Activated naive CD8-positive, alpha-beta T cell treated with anti-CD3 and anti-CD28 coated beads for 36 hours (primary cell): ENCODE results near the gene POLR2E. TPM values are rescaled to one million over a fixed set of nuclear protein-coding genes. Genes with fewer than 3 reads are reported as not detected.

Experiments used
- DNase-seq: peaks from one replicate; pipeline ENCODE4 v3.0.0; 2021
- H3K27ac Mint-ChIP-seq: one replicate; pipeline ENCODE4 v1.8.0; 2022; ENCODE audit warnings: mild to moderate bottlenecking, moderate library complexity, mixed read lengths
- H3K27me3 Mint-ChIP-seq: one replicate; pipeline ENCODE4 v1.8.0; 2022; ENCODE audit warnings: mild to moderate bottlenecking, mixed read lengths
- H3K36me3 Mint-ChIP-seq: one replicate; pipeline ENCODE4 v1.8.0; 2021; ENCODE audit warnings: mild to moderate bottlenecking, mixed read lengths
- H3K4me1 Mint-ChIP-seq: one replicate; pipeline ENCODE4 v1.8.0; 2021; ENCODE audit warnings: mixed read lengths
- H3K4me3 Mint-ChIP-seq: one replicate; pipeline ENCODE4 v1.8.0; 2022; ENCODE audit warnings: mild to moderate bottlenecking, moderate library complexity, mixed read lengths
- H3K9me3 Mint-ChIP-seq: one replicate; pipeline ENCODE4 v1.8.0; 2022; ENCODE audit warnings: mixed read lengths
- total RNA-seq, 2 experiments: library from RNA; stranded (reverse); gene quantifications; one replicate each; pipeline ENCODE4 v1.2.3, GENCODE V29; 2021

POLR2E gene
- total RNA-seq, 2 experiments from 2014 or later = 290 to 291 TPM

DNA sequence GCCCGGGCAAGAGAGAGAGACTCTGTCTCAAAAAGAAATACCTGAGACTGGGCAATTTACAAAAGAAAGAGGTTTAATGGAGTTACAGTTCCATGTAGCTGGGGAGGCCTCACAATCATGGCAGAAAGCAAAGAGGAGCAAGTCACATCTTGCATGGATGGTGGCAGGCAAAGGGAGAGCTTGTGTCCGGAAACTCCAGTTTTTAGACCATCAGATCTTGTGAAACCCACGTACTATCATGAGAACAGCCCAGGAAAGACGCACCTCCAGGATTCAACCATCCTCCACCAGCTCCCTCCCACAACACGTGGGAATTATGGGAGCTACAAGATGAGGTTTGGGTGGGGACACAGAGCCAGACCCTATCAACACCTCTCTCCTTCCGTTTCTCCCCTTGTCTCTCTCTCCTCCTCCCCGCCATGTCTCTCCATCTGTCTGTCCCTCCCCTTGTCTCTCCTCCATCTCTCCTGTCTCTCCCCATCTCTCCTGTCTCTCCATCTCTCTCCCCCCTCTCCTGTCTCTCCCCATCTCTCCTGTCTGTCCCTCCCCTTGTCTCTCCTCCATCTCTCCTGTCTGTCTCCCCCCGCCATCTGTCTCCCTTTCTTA is 10.0 kb downstream of the POLR2E start:
- H3K27me3 Mint-ChIP-seq = peaks cover 4% of the 10 kb centered on the region
- no peak overlapping the region for H3K4me3 Mint-ChIP-seq
- peaks cover 38% of the 10 kb centered on the region for H3K4me1 Mint-ChIP-seq
- H3K9me3 Mint-ChIP-seq = no peaks in the 10 kb centered on the region
- peak overlapping the region; percentile 77 for H3K27ac Mint-ChIP-seq
- DNase-seq = no peak
- peaks cover 48% of the 10 kb centered on the region for H3K36me3 Mint-ChIP-seq

DNA sequence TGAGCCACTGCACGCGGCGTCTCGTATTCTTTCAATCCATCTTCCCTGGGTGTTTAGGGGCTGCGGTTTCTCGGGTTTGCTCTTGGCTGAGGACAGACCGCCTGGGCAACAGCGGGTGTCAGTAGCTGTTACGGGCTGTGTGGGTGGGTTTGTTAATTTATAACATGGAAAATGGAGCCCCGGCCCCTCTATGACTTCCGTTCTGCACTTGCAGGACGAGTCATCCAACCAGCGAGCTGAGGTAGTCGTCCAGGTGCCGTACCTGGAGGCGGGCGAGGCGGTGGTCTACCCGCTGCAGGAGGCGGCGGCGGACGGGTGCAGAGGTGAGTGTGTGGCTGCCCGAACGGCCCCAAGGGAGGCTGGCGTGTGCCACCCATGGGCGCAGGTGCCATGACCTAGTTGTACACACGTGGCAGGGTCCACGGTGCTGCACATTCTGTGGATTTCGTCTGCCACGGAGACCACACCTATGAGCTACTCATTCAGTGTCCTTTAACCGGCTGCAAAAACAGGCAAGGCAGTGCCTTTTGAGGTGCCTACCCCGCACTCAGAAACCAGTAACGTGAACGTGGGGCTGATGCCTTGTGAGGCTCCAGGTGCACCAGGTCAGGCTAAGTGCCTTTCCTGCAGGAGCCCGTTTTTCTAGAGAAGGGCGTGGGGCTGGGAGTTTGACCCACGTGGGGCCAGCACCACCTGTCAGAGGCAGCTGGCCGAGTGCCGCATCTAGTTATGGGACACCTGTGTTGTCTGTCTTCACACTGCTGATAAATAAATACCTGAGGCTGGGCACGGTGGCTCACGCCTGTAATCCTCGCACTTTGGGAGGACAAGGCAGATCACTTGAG is 10.9 kb downstream of the POLR2E start:
- Mint-ChIP-seq H3K36me3 (peaks cover 53% of the 10 kb centered on the region), H3K4me3 (no peak overlapping the region), H3K4me1 (peaks cover 40% of the 10 kb centered on the region), H3K9me3 (no peaks in the 10 kb centered on the region), H3K27ac (peak overlapping the region; percentile 77), H3K27me3 (peaks cover 4% of the 10 kb centered on the region)
- DNase-seq = peak; percentile 54

- Mint-ChIP-seq H3K4me3 (no peak overlapping the region), H3K27me3 (peaks cover 4% of the 10 kb centered on the region), H3K4me1 (peaks cover 34% of the 10 kb centered on the region), H3K27ac (no peak overlapping the region), H3K36me3 (peaks cover 48% of the 10 kb centered on the region), H3K9me3 (no peaks in the 10 kb centered on the region)
- DNase-seq = no peak
Observed at GRCh38 chr19:1082928-1083816, 12.0 kb downstream of the POLR2E start.

DNA sequence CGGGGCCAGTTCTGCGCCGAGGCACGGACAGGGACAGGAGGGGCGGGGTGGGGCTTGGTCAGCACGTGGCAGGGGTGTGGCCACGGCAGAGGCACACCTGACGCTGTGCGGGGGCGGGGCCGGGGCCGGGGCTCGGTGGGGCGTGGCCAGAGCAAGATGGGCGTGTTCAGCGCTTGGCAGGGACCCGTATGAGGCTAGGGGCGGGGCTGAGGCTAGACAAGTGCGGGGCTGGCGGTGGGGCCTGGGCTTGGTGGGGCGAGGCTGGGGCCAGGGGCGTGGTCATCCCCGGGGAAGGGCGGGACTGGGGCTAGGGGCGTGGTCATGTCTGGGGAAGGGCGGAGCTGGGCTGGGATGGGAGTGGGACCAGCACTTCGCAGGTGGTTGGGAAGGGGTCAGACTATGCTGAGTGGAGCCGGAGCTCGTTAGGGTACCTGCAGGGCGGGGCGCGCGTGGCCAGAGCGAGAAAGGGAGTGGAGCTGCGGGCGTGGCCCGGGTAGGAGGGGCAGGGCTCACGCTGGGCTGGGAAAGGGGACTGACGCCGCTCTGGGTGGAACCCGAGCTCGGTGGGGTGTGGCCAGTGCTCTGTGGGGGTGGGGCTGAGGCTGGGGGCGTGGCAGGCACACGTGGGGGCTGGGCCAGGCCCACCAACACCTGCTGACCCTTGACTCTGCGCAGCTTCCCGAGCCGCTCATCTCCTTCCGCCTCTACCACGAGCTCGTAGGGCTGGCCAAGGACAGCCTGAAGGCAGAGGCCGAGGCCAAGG is 12.8 kb downstream of the POLR2E start:
- Mint-ChIP-seq H3K27ac (peak overlapping the region; percentile 21), H3K27me3 (peaks cover 4% of the 10 kb centered on the region), H3K36me3 (peaks cover 52% of the 10 kb centered on the region), H3K4me1 (peaks cover 33% of the 10 kb centered on the region), H3K9me3 (no peaks in the 10 kb centered on the region), H3K4me3 (no peak overlapping the region)
- DNase-seq = peak; percentile 86

DNA sequence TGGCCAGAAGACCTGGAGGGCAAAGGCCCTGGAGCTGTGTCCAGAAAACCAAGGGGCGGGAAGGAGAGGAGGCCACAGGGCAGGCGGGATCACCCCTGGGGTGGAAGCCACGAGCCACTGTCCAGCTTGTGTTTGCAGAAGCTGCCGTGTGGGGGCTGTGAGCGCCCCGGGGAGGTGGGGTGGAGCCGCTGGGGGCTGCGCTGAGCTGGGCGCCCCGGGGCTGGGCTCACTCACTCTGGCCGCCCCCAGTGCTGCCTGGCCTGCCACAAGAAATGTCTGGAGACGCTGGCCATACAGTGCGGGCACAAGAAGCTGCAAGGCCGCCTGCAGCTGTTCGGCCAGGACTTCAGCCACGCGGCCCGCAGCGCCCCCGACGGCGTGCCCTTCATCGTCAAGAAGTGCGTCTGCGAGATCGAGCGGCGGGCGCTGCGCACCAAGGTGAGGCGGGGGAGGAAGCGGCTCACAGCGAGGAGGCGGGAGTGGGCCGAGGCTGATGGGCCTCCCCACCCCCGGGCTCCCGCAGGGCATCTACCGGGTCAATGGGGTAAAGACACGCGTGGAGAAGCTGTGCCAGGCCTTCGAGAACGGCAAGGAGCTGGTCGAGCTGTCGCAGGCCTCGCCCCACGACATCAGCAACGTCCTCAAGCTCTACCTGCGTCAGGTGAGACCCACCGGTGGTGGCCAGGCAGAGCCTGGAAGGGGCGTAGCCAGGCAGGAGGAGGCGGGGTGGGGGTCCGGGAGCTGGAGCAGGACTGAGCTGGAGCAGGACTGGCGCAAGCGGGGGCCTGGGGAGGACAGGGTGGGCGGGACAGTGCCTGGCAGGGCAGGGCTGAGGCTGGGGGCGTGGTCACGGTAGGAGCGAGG is 13.6 kb downstream of the POLR2E start:
- H3K4me3 Mint-ChIP-seq = peak overlapping the region; percentile 14
- no peak overlapping the region for H3K27ac Mint-ChIP-seq
- H3K27me3 Mint-ChIP-seq = peaks cover 4% of the 10 kb centered on the region
- H3K9me3 Mint-ChIP-seq = no peaks in the 10 kb centered on the region
- DNase-seq = no peak
- peaks cover 57% of the 10 kb centered on the region for H3K36me3 Mint-ChIP-seq
- H3K4me1 Mint-ChIP-seq = peaks cover 38% of the 10 kb centered on the region

DNA sequence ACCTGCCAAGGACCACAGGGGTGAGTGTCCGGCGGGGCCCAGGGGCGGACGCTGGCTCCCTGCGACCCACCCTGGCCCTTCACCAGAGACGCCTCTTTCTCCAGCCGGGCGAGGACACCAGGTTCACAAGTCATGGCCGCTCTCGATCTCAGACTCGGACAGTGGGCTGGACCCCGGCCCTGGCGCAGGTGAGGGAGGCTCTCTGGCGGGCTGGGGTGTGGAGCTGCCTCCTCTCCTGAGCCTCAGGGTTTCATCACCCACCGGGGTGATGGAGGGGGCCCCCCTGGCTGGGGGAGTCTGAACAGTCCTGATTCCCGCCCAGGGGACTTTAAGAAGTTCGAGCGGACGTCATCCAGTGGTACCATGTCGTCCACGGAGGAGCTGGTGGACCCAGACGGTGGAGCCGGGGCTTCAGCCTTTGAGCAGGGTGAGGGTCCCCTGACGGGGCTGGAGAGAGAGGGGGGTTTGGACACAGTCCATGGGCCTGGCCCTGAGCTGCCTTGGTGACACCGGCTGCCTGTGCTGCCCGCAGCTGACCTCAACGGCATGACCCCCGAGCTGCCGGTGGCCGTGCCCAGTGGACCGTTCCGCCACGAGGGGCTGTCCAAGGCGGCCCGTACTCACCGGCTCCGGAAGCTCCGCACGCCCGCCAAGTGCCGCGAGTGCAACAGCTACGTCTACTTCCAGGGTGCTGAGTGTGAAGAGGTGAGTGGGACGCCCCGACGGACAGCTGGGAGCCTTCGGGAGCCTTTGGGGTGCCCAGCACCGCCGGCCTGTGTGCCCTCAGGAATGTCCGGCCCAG is 14.6 kb downstream of the POLR2E start:
- no peak for DNase-seq
- Mint-ChIP-seq H3K4me1 (peaks cover 45% of the 10 kb centered on the region), H3K36me3 (peaks cover 62% of the 10 kb centered on the region), H3K4me3 (peak overlapping the region; percentile 14), H3K9me3 (no peaks in the 10 kb centered on the region), H3K27ac (peak overlapping the region; percentile 25), H3K27me3 (peaks cover 4% of the 10 kb centered on the region)

- H3K4me1 Mint-ChIP-seq = peaks cover 41% of the 10 kb centered on the region
- peak overlapping the region; percentile 68 for H3K27ac Mint-ChIP-seq
- H3K4me3 Mint-ChIP-seq = peak overlapping the region; percentile 34
- peak; percentile 87 for DNase-seq
- no peaks in the 10 kb centered on the region for H3K27me3 Mint-ChIP-seq
- H3K36me3 Mint-ChIP-seq = peaks cover 57% of the 10 kb centered on the region
- no peaks in the 10 kb centered on the region for H3K9me3 Mint-ChIP-seq
Observed at GRCh38 chr19:1079566-1080111, 15.5 kb downstream of the POLR2E start.

- Mint-ChIP-seq H3K27ac (peak overlapping the region; percentile 86), H3K27me3 (no peaks in the 10 kb centered on the region), H3K4me1 (peaks cover 47% of the 10 kb centered on the region), H3K9me3 (no peaks in the 10 kb centered on the region), H3K36me3 (peaks cover 60% of the 10 kb centered on the region), H3K4me3 (peak overlapping the region; percentile 70)
- DNase-seq = peak; percentile 95
Observed at GRCh38 chr19:1076951-1077350, 18.2 kb downstream of the POLR2E start.

DNA sequence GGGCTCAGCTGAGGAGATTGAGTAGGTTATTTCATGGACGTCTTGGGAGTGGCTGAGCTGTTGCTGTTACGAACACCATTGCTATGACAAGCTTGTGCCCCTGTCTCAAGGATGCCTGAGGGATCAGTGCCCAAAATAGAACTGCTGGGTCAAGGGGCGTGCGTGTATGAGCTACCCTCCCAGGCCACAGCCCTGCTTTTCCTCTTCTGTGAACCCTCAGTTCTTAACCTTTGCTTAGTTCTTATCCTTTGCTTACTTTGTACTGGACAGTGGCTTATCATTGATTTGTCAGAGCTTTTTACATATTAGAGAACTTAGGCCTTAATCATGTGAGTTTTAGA is 19.2 kb downstream of the POLR2E start:
- Mint-ChIP-seq H3K36me3 (peaks cover 62% of the 10 kb centered on the region), H3K27ac (peak overlapping the region; percentile 80), H3K4me1 (peaks cover 51% of the 10 kb centered on the region), H3K4me3 (peak overlapping the region; percentile 42), H3K27me3 (no peaks in the 10 kb centered on the region), H3K9me3 (no peaks in the 10 kb centered on the region)
- DNase-seq = no peak

DNA sequence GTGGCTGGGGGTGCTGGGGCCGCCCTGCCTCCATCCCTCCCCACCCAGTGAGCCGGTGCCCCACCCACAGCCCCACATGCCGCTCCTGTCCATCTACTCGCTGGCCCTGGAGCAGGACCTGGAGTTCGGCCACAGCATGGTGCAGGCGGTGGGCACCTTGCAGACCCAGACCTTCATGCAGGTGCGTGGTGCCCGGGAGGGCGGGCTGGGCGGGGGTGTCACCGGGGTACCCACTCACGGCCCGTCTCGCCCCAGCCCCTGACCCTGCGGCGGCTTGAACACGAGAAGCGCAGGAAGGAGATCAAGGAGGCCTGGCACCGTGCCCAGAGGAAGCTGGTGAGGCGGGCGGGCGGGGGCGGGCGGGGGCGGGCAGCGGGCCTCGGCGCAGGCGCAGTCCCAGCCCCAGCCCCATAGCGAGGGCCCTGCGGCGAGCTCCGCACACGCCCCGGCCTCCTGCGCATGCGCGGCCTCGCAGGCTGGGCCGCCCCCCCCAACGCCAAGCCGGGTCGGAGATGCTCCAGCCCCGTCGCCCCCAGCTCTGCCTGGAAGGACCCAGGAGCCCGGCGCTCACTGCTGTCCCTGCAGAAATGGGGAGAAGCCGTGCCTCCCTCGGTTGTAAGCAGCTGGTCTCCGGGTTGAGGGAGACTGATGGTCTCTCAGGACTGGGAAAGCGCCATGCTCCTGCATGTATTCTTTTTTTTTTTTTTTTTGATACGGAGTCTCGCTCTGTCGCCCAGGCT is 20.5 kb downstream of the POLR2E start:
- DNase-seq = peak; percentile 83
- H3K4me1 Mint-ChIP-seq = peaks cover 48% of the 10 kb centered on the region
- no peak overlapping the region for H3K27ac Mint-ChIP-seq
- no peaks in the 10 kb centered on the region for H3K27me3 Mint-ChIP-seq
- H3K9me3 Mint-ChIP-seq = no peaks in the 10 kb centered on the region
- H3K4me3 Mint-ChIP-seq = peak overlapping the region; percentile 42
- H3K36me3 Mint-ChIP-seq = peaks cover 57% of the 10 kb centered on the region

DNA sequence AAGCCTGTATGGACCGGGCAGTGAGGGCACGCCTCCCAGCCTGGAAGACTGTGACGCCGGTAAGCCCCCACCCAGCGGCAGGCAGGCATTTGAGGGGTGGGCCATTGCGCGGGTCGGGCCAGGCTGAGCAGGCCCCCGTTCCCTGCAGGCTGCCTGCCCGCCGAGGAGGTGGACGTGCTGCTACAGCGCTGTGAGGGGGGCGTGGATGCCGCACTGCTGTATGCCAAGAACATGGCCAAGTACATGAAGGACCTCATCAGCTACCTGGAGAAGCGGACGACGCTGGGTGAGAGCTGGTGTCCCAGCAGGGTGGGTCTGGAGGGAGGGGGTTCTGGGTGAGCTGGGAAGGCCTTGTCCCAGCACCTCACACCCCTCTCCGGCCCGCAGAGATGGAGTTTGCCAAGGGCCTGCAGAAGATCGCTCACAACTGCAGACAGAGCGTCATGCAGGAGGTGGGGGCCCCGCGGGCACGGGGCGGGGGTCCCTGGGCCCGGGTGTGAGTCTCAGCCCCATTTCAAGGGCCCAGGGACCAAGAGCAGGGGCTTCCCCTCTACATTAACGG is 21.1 kb downstream of the POLR2E start:
- no peak for DNase-seq
- H3K27me3 Mint-ChIP-seq = no peaks in the 10 kb centered on the region
- no peaks in the 10 kb centered on the region for H3K9me3 Mint-ChIP-seq
- peaks cover 52% of the 10 kb centered on the region for H3K4me1 Mint-ChIP-seq
- peaks cover 60% of the 10 kb centered on the region for H3K36me3 Mint-ChIP-seq
- H3K27ac Mint-ChIP-seq = no peak overlapping the region
- H3K4me3 Mint-ChIP-seq = peak overlapping the region; percentile 55
